Activated gamma-delta T cell (primary cell): ENCODE results near the gene MYO7B.
"Not testable (repeated sequence)": the region's sequence is repeated elsewhere in the genome, so short reads cannot be mapped to it uniquely, and the experiment has no call there.

ENCODE experiments used
- DNase-seq: peaks from one replicate; lab custom pipeline; 2025; lab: John Stamatoyannopoulos, UW

MYO7B gene

DNA sequence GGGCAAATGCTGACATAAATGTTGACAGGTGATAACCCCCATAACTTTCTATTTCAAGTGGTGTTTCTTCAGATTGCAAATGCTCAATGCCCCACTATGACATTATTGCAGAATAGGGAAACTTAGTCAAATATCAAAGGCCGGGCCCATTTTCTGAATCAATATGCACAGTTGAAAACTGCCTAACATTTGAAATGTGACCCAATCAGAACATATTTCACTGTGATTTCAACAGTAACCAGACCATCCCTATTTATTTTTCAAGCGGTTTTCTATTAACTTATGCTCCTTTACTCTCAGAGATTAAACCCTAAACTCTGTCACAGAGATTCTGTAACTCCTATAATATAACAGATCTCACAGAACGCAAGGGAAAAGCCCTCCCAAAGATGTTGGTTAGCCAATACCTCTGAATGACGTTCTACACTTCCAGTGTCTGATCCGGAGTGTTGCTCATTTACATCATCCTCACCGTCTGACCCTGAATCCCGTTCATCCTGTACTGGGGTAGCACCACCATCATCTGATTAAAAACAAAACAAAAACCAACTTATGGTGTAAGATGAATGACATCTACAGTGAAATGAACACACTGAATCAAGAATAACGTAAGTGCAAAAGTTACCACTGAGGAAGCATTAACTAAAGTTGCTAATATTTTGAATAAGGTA is 12.1 kb upstream of the MYO7B start:
- no peak for DNase-seq

DNA sequence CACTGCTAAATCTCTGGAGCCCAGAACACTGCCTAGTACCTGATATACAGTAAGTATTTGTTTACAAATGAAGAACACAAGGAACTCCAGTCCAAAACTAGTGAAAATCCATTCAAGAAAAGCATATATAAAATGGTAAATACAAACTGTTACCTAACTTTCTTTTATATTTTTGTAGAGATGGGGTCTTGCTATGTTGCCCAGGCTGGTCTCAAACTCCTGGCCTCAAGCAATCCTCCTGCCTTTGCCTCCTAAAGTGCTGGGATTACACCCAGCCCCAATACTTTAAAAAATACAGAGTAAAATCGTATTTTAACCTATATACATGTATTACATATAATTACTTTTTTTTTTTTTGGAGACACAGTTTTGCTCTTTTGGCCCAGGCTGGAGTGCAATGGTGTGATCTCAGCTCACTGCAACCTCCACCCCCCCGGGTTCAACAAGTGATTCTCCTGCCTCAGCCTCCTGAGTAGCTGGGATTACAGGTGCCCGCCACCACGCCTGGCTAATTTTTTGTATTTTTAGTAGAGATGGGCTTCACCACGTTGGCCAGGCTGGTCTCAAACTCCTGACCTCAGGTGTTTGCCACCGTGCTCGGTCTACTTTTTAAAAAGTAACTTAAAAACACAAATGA is 11.2 kb upstream of the MYO7B start:
- not testable (repeated sequence) for DNase-seq

DNA sequence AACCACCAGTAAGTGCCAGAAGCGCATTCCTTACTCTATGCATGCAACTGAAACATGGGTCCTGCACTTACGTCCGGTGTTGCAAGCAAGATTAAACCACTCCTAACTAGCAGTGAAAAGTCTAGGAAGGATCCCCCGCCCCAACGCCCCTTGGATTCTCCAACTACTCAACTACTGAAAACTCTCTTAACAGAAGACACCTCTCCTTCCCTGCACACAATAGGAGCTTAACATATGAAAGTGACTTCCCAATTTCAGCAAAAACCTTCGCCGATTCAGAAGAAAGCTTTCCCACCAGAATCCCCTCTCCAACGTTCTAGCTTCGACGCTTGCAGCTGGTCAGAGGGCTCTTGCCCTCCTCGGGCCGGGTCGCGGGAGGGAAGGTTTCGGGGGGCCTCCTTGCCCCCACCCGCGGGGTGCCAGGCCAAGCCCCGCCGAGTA is 9.8 kb upstream of the MYO7B start:
- no peak for DNase-seq

DNA sequence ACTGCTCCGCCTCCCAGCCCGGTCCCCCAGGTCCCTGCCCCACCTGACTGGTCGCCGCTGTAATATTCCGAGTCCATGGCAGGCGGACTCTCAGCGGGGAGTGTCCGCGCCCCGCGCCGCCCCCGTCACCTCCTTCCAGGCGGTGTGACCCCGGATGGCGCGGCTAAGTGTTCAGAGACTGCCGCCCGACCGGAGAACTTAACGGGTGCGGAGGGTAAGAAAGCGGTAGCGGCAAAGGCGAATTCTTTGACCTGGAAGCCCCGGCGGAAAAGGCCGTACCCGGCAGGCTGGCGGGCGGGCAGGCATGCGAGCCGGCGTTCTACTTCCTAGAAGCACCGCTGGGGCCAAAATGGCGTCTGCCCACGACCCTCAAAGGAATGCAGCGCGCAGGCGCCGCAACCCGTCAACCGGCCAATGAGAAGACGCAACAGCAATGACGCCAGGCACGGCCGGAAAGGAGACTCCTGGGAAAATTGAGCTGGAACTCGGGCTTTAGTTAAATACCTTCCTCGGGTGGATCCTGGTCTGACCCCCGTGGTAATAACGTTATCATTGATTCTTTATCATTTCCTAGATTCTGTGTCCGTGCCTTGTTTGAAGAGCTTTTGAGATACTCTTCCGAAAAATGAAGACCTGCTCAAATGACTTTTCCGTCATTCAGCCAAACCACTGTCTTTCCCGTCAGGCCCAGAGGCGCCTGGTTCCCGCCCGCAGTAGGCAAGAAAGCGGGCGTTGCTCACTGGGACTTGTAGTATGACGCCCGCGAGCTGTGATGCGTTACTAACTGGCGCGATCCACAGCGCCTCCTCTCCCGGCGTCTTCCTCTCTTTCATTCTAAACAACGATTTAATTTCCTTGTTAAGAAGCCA is 9.1 kb upstream of the MYO7B start, which contains the start of gene IWS1:
Gene IWS1, minus strand, starts transcription at position 358 of the 869 bp plus-strand sequence. Its CDS starts 281 bp downstream, at position 77.
- DNase-seq: peak; percentile 86

DNA sequence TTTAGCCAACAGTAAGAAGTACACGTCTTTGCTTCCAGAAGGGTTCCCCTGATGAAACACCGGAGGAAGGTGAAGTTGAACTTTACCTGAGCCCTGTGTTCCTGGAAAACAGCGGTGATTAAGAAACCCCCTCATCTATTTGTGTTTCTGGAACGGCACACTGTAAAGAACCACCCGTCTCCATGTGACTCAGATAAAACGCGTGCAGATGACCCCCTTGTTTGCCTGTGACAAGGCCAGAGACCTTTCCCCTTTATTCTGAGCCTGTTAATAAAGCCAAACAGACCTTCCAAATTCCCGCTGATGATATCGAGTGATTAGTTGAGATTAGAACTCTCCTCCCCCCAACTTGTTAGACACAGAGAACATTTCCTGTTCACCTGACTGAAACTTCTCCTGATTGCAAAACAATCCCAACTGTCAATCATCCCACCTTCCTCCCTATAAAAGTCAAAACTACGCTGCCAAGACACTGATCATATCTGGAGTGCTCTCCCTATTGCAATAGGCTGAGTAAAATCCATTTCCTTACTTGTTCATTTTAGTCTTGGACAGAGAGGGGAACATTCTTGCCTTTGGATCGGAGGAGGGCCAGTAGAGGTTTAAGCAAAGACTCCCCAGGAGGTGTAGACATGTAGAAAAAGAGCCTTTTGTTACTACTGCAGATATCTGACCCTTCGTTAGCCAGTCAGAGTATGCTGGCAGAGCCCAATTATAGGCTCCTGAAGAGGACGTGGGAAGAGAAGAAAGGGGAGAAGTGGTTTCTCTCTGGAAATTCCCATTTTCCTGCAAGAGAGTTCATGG is 8.3 kb upstream of the MYO7B start:
- no peak for DNase-seq

DNA sequence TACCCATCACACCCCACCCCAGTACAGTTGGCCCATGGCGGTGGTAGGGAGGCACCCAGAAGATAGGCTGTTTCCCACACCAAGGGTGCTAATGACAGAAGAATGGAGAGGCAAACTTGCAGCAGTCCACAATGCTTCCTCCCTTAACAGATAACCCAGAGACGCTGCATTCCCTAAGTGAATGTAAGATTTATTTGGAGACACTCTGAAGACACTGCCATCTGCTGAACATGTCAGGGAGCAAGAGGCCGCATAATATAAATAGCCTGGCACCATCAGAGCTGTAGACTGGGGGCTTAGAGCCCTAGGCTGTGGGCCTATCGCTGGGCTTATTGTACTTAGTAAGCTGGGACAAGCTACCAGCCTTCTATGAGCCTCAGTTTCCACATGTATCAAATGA is 7.0 kb upstream of the MYO7B start:
- no peak for DNase-seq

DNA sequence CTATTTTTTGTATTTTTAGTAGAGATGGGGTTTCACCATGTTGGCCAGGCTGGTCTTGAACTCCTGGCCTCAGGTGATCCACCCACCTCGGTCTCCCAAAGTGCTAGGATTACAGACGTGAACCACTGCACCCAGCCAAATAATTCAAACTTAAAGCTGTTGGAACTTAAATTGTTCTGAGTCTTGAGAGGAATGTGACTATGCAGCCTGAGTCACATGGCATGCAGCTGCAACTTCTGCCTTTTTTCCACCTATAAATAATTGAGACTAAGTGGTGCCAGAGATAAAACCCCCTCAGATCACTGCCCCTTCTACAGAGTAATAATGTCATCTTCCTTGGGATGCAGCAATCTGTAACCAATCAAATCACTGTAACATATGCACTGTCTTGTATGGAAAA is 6.1 kb upstream of the MYO7B start:
- DNase-seq: not testable (repeated sequence)

DNA sequence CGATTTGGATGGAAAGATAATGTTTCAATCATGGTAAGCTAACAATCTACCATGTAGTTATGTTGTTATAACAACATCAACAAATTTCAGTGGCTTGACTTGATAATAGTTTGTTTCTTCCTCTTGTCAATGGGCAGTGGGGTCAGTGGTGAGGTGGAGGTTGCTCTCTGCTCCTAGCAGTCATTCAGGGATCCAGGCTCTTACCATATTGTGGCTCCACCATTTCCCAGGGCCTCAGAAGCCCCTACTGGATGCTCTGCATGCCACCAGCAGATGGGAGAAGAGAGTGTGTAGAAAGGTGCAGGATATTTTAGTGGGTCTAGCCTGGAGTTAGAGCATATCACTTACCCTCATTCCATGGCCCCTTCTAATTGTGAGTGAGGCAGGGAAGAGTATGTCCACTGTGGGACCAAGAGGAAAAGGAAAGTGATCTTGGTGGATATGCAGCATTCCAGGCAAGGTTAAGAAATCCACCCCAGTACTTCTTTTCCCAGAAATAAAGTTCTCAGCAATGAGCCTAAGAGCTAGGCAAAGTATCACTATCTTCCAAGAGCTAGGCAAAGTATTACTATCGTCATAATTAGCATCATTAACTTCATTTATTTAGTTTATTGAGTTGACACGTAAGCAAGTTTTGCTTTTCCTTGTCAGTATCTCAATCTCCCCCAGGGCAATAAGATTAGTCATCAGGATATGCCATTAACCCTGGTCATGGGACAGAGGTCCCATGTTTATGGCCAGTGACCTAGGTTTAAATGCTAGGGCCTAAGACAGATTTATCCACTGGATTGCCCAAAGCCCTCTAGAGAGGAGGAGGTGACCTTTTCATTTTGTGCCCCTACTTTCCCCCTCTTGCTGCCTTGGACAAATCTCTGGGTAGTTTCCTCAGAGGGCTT is 5.0 kb upstream of the MYO7B start:
- no peak for DNase-seq

DNA sequence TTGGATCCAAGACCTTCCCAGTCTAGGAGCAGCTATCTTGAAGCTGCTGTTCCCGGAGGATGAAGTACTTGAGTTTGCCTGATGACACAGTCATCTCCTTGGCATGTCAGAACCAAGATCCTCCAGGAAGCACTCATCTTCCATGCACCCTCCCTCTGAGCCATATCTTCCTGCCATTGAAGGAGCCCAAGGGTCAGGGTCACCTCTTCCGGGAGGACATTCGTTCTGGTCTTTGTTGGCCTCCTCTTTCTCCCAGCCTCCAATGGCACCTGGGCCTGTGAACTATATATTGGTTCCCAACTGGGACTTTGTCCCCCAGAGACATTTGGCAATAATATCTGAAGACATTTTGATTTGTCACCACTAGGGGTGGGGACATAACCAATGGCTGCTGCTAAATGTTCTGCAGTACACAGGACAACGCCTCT is 4.2 kb upstream of the MYO7B start:
- no peak for DNase-seq

DNA sequence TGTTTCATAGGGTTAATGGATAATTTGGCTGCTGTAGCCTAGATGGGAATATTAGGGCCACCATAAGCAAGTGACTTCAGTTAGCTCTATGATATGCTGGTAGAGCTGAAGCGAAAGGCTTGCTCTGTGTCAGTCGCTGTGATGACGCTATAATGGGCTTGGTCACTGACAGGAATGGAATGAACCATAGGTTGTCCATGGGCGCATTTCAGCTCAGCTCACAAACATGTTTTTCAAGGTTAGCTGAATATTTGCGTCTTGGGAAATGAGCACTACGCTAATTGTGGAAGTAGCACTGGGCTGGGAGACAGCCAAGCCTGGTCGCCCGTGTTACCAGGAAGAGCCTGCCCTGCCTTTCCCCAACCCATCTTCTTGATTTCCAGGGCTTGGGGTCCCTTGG is 3.2 kb upstream of the MYO7B start:
- DNase-seq: no peak

DNA sequence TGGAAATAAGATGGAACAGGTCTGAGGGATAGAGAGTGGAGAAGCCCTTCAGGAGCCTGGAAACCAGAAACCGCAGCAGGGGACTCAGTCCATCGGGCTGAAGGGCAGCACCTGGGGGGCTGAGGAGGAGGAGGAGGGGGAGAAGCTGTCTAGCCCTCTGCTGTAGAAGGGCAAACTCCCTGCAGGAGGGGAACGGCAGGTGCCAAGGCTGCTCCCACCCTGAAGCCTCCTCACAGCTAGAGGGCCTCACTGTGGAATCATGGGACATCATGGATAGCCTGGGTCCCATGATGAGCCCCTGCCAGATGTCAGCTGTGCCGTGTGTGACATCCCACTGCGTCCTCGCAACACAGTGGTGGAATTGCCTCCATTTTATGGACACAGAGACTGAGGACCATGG is 435 bp downstream of the MYO7B start:
- no peak for DNase-seq

DNA sequence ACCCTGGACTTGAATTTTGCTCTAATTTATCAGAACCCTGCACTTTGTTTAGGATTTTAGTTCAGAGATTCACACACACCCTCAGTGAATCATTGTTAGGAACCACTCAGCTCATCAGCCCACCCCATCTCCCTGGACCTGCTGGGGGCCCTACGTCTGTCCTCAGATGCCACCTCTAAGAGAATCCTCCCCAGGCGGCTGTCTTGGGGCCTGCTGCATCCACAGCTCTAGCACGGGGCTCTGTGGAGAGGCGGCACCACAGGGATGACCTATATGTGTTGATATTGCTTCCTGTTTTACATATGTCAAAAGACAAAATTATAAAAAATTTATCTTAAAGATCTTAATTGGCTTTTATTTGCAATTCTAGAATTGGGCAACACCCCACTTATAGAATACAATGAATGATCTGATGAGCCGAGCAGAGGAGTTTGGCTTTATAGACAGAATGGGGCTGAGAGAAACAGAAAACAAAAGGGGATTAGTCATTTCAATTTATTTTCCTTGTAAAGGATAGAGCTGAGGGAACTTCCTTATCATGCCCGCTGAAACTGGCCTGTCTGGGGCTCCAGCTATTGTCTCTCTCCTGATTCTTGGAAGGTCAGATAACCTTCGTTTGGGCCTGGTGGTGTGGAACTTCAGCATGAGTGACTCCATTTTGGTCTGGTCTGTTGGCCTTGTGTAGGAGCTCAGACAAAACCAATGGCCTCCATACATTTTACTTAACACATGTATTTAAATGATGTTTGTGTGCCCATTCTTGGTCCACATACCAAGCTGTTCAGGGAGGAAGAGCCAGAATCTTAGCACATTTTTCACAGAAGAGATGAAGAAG is 1.4 kb downstream of the MYO7B start:
- DNase-seq: no peak

DNA sequence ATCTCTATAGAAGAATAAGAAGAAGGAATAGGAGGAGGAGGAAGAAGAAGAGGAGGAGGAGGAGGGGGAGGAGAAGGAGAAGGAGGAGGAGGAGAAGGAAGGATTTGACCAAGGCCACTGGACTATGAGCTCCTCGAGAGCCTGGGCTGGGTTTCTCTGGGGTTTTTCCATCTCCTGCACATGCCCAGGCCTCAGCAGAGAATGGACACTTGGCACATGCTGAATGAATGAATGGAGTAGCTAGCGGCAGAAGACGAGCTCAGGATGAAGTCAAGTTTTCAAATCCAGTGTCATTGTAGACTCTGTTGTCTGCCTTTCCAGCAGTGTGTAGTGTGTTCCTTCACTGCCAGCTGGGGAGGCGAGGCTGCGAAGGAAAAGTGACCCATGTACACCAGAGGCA is 2.2 kb downstream of the MYO7B start:
- DNase-seq: no peak

DNA sequence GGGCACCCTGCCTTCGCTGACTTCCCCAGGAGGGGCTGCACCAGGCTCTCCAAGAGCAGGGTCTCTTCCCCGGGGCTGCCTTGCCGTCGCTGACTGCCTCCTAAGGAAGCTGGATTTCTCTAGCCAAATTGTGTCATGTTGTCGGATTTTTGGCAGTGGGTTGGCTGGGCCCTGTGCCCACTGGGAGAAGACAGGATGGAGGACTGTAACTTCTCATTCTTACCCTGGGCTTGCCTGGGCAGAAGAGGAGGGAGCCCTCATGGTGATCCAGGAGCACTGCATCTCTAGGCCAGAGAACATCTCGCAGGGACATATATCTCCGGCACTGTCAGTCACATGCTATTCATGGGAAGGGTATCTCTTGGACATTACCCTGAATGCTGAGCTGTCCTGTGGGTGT is 6.3 kb downstream of the MYO7B start:
- no peak for DNase-seq

DNA sequence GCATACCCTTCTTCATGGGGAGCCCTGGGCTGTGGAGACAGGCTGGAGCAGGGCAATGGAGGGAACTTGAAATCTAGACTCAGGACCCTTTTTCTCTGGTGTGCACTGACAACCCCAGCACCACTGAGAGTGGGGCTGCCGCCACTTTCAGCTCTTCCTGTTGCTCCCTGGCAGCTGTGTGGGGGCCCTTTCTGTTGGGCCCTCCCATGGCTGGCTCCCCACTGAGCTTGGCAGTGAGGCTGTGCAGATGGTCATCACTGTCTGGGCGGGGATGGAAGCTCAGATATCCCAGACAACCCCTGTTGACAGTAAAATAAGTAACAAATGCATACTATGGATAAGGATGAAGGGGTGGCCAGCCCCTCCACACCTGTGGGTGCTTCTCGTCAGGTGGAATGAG is 6.7 kb downstream of the MYO7B start:
- no peak for DNase-seq

DNA sequence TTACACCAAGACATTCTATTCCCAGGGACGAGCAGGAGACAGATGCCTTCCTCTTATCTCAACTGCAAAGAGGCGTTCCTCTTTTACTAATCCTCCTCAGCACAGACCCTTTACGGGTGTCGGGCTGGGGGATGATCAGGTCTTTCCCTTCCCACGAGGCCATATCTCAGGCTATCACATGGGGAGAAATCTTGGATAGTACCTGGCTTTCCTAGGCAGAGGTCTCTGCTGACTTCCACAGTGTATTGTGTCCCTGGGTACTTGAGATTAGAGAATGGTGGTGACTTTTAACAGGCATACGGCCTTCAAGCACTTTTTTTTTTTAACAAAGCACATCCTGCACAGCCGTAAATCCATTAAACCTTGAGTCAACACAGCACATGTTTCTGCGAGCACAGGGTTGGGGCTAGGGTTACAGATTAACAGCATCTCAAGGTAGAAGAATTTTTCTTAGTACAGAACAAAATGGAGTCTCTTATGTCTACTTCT is 7.6 kb downstream of the MYO7B start:
- not testable (repeated sequence) for DNase-seq

DNA sequence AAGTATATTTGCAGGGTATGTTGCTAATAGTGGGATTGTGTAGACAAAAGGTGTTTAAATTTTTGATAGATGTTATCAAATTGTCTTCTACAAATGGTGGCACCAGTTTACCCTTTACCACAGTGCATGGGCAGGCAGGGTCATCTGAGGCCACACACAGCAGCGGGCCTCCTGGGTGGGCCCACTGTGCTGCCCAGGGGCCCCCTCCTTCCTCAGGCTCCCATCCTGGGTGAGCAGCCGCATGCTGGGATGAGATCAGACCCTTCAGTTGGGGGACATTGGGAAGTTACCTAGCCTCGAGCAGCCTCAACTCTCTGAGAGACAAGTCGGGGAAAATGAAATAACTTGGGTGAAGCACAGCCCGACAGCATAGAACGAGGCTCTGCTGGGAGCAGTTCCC is 9.7 kb downstream of the MYO7B start:
- DNase-seq: no peak

DNA sequence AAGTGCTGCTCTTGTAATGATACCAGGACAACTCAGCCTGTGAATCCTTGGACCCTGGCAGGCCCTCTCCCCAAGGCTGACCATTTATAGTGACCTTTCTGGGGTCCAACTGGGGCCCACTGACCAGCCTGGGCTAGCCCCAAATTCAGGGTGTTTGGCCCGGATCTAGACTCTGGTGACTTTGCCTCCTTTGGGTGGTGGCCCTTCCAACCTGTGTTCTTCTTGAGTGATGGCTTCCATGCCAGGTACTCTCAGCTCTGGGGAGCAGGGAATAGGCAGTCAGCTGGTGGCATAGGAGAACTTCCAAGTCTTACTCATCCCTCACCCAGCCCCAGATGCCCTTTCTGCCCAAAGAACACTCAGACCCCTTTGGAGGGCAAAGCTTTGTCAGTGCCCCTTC is 10.3 kb downstream of the MYO7B start:
- no peak for DNase-seq

DNA sequence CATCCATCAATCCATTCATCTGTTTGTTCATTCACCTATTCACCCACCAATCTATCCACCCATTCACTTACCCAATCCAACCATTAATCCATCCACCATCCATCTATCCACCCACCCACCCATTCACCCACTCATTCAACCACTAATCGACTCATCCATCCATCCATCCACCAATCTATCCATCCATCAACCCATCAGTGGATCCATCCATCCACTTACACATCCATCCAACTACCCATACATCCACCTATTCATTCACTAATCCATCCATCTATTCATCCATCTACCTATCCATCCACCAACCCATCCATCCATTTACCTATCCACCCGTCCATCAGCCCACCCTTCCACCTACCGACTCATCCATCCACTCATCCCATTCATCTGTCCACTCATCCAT is 11.3 kb downstream of the MYO7B start:
- no peak for DNase-seq
